NCI-H1436 (cell line): ENCODE results near the gene FAAP100.

Source experiments
- DNase-seq: peaks from one replicate; lab custom pipeline; 2025; lab: John Stamatoyannopoulos, UW

FAAP100 gene

DNA sequence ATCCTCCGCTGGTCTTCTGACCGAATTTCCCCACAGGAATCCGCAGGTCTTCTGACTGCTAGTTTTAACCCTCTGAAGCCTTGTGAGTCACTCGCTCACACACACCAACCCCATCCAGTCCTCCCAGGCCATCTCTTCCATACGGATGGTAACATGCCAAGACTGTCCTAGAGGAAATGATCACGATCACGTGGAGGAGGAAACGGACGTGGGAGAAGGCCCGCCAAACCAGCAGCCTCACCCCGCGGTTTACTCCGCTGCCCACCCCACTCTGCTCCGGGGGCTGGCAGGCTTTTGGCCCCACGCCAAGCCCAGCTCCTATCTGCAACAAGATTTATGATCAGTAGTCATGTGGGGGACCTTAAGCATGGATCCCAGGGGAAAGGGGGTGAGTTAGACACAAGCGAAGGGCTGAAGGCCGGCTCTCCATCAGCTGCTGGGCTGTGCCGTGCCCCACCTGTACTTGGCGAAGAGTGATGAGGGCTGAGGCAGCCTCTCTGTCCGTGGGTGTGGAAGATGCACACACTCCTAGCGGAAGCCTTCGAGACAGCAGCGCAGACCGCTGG, 1.5 kb upstream of the FAAP100 start:
- peak; percentile 82 for DNase-seq

DNA sequence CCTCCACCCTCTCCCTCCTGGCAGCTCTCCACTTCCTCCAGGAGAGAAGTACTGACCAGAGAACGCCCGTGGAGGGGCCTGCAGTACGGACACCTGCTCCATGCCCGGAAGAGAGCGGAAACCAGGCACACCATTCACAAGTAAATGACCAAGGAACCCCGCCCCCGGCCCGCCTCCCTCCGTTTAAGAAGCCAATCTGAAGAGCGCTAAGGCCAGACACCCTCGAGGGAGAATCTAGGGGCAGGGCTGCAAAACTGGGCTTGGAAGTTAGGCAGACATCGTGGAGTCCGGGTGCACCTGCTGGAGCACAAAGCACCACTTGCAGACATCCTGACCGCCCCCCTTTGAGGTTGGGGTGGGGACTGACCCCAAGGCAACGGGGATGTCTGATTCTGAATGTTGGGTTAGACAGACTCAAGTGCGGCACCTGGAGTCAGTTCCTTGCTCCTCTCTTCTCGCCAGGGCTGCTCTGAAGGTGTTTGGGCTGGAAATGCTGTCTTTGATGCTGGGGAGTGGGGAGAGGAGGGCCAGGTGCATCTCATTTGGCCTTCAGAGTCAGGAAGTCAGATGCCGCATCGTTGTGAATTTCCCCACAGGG, 964 bp upstream of the FAAP100 start:
- peak; percentile 92 for DNase-seq

- no peak for DNase-seq
Measured at GRCh38 chr17:81551458-81552243, 502 bp downstream of the FAAP100 start.

- no peak for DNase-seq
Measured at GRCh38 chr17:81550830-81551457, 1.2 kb downstream of the FAAP100 start.

GRCh38 chr17:81550285-81550684, 1.9 kb downstream of the FAAP100 start:
- no peak for DNase-seq

- DNase-seq = no peak
Measured at GRCh38 chr17:81549826-81550225, 2.3 kb downstream of the FAAP100 start.

DNA sequence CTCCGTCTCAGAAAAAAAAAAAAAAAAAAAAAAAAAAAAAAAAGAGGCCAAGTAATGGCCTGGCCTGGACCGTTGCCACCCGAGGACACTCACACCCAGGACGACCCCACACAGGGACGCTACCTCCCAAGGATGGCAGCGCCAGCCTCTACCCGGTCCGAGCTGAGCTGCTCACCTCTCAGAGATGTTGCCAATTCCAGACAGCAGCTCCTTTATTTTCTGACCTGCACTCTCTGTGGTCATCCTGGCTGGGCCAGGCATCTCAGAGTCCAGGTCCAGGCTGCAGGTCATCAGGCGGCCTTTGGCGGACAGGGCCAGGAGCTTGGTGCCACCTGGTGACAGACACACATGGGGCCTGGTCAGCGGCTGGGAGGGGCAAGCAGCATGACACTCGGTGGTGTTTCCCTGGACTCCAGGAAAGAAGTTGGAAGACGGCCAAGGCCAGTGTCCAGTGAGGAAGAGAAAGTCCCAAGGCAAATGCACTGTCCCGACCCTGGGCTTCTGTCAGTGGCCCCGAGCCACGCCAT, 3.1 kb downstream of the FAAP100 start:
- no peak for DNase-seq

DNA sequence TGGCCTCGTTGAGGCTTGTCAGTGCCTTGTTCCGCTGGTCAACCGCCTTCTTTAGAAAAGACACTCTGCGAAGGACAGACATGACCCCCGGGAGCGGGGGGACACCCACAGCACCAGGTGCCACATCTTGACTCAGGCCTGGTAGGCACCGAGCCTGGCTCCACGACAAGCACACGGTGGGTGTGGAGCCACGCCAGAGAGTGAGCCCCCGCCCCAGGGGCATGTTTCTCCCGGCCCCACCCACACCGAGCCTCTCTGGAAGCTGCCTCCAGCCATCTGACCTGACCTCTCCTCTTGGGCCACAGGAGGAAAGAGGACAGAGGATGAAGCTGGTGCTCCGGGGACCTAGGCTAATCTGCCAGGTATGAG, 4.6 kb downstream of the FAAP100 start:
- DNase-seq = no peak

- DNase-seq = no peak
Measured at GRCh38 chr17:81546906-81547613, 5.1 kb downstream of the FAAP100 start.

DNA sequence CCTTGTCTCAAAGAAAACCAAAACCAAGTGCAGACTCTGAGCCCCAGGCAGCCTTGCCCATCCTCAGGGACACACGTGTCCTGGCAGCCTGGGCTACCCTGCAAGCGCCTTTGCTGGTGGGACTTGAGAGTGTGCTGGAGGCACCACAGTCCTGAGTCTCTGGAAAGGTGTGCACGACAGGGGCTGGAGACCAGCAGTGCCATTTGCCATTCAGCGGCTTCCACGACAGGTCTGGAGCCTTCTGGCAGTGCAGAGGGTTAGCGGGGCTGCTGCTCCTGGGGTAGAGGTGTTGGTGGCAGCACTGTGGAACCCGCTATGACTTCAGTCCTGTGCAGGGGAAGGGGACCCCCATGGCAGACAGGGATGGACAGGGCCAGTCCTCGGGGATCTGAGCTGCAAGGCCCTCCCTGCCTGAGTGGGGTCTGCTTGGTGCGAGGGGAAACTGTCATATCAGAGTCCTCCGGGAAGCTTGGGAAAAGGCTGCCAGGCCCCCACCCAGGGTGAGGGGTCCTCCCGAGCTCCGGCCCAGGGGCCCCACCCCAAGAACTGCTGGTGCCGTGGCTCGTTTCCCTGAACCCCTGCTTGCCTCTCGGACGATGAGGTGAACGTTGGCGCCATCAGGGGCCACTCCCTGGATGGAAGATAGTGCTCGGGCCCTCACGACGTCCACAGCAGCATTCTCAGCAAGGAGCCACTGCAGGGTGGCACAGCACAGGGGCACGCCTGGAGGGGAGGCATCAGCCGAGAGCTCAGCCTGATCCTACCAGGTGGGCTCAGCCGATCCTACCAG, 6.8 kb downstream of the FAAP100 start:
- DNase-seq = no peak

DNA sequence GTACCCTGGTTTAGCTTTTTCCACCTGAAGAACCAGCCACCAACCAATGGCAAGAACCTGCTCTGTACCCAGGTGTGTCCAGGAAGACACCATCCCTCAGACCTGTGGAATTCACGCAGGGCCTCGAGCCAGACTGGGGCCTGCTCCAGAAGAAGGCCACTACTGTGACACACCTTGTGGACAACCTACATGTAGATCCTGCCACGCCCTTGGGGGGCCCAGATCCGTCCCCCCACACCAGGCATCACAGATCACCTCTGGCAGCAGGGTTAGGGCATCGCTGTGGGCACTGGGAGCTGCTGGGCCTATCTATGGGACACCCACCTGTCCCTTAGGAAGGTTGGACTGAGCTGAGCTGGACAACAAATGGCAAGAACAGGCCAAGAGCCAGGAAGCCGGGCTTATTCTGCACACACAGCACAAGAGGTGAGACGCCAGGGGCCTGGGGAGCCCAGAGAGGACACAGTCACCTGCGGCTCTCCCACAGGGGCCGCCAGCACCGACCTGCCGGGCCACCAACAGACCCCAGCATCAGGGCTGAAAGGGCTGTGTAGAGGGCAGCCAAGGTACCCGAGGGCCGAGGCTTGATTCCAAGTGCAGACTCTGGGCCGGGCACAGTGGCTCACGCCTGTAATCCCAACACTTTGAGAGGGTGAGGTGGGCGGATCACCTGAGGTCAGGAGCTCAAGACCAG, 7.7 kb downstream of the FAAP100 start:
- DNase-seq = no peak

DNA sequence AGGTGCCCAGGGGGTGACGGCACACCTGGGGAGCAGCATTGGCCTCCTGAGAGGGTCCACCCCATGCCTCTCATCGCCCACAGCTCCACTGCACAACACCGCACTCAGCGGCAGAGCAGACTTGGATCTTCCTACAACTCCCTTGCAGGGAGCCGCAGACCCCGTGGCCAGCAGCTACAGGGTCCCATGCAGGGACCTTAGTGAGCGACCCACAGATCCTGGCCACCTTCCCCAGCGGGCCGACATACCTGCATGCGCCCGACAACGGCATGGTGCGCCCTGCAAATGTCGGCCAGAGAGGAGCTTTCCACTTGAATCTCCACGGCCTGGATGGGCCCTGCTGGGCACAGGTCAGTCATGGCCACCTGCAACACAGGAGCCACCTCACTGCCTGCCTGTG, 8.4 kb downstream of the FAAP100 start:
- no peak for DNase-seq

DNA sequence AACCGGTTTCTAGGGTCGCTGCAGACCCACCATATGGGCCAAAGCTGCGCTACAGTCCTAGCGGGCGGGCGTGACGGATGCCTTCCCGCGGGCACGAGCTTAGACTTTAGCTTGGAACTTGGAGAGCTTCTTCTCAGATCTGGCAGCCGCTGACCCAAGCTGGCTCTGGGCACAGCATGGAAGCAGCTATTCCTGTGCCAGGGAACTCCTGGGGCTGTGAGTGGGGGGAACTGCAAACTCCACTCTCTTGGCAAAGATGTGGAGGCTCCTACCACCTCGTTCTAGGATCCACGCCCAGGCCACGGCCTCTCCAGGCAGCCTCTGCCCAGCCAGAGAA, 8.8 kb downstream of the FAAP100 start:
- DNase-seq = no peak

DNA sequence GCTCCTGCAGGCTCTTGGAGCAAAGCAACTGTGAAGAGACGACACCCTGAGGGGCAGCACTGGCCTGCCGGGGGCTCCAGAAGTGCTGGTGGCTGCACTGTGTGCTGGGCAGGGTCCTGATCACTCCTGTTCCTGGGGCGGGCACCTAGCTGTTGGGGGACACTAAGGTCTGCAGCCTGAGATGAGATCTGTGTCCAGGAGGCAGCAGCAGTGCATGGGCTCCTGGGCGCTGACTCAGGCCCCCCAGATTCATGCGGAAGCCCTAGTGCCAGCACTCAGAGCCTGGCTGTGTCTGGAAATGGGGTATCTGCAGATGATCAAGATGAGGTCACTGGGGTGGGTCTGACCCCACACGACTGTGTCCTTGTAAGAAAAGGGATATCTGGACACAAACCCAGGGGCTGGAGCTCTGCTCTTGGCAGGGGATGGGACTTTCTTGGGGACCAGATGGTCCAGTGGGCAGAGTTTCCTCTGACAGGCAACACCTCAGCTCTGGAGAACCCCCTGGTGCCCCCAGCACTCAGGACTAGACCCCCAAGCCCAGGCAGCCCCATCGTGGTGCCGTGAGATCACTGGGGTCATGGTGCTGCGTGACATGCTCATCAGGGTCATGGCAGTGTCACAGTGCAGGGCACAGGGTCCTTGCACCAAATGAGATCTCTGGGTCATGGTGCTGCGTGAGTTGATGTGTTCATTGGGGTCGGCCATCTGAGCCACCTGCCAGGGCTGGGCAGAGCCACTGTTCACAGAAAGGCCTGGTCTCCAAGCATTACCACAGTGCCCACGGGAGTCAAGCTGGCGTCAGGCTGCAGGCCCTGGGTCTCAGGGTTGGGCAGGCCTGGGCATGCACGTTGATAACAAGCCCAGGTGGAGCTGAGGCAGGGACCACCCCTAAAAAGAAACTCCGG, 9.5 kb downstream of the FAAP100 start:
- DNase-seq = no peak

GRCh38 chr17:81541123-81541522, 11.0 kb downstream of the FAAP100 start:
- no peak for DNase-seq

DNA sequence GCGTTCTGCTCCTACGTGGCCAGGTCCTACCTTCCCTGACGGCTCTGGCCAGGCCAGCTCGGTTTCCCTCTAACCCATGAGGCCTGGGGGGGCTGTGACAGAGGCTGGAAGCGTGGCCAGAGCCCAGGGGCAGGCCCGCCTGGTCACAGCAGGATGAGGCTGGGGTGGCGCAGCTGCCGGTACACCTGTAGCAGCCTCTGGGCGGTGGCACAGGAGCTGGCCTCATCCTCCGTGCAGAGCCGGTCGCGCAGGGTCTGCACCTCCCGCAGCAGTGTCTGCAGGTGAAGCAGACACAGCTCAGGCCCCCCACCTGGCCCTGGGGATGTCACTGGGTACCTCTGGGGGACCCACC, 11.5 kb downstream of the FAAP100 start:
- DNase-seq = no peak

GRCh38 chr17:81539961-81540675, 12.0 kb downstream of the FAAP100 start:
- no peak for DNase-seq

GRCh38 chr17:81539571-81539900, 12.6 kb downstream of the FAAP100 start:
- no peak for DNase-seq
